A549 (cell line): ENCODE results near the gene SH2B2. TPM values are rescaled to one million over a fixed set of nuclear protein-coding genes. Genes with fewer than 3 reads are reported as not detected.

Experiments used
- ATAC-seq, 2 experiments: fragments of 200-7000 bp in 1 of 2; fragments of >200 bp in 1 of 2; cut with Nextera tagmentation in 1 of 2; cut with Tn5 transposase in 1 of 2; 3 replicates each; pipeline versions ENCODE4 v1.8.0 to v1.9.1; 2018 to 2020; ENCODE audit warnings: mild to moderate bottlenecking in 1 of 2, moderate library complexity in 1 of 2
- CTCF ChIA-PET: fragments of 300-600 bp; sonication (Branson Sonifier 250); formaldehyde crosslinking; extraction: SDS; loops from one replicate; lab custom pipeline; 2021; ENCODE audit warnings: antibody characterized with exemption, inconsistent platforms; lab: Yijun Ruan, JAX
- POLR2A ChIA-PET: fragments of 350-600 bp; formaldehyde crosslinking; extraction: SDS; loops from one replicate; lab custom pipeline; 2021; ENCODE audit warnings: antibody characterized with exemption, inconsistent platforms; lab: Yijun Ruan, JAX
- DNase-seq, 2 experiments: peaks; one replicate each; pipeline versions ENCODE4 v3.0.0 to v3.0.0-alpha.2; 2011 to 2016; ENCODE audit warnings: low read depth in 1 of 2, low spot score in 1 of 2
- FAIRE-seq: peaks from 2 replicates; lab custom pipeline; 2011; peaks lifted over from hg19 to GRCh38; lab: Jason Lieb, UNC
- H3K27ac ChIP-seq, 2 experiments: fragments of >200 bp; sonication (Bioruptor Twin); formaldehyde crosslinking; 3 replicates each; pipeline ENCODE4 v1.5.1; 2016 to 2017
- H3K4me1 ChIP-seq: fragments of >200 bp; sonication (Bioruptor Twin); formaldehyde crosslinking; 3 replicates; pipeline ENCODE4 v1.6.1; 2016
- H3K4me2 ChIP-seq: fragments of >200 bp; sonication (Bioruptor Twin); formaldehyde crosslinking; 3 replicates; pipeline ENCODE4 v1.6.1; 2016
- H3K4me3 ChIP-seq: fragments of >200 bp; sonication (Bioruptor Twin); formaldehyde crosslinking; 3 replicates; pipeline ENCODE4 v1.5.1; 2016
- H3K9me3 ChIP-seq: fragments of >200 bp; sonication (Bioruptor Twin); formaldehyde crosslinking; 3 replicates; pipeline ENCODE4 v1.6.1; 2016
- ATOH8 ChIP-seq: fragments of 250-450 bp; sonication (Bioruptor Pico); IDR thresholded peaks from 2 replicates; pipeline ENCODE4 v1.5.0; 2020; ENCODE audit warnings: low read depth, mild to moderate bottlenecking, moderate library complexity
- CBX2 ChIP-seq: fragments of 200-600 bp; sonication (generic); IDR thresholded peaks from 2 replicates; pipeline ENCODE4 v1.6.1; 2016; ENCODE audit warnings: low read depth, mild to moderate bottlenecking, borderline replicate concordance
- CEBPB ChIP-seq, 2 experiments: fragments of >200 bp in 1 of 2; sonication (Bioruptor Twin) in 1 of 2; formaldehyde crosslinking in 1 of 2; IDR thresholded peaks; 2 replicates each; pipeline ENCODE4 v1.6.1; 2012 to 2016
- CHD4 ChIP-seq: fragments of 200-600 bp; sonication (generic); IDR thresholded peaks from 2 replicates; pipeline ENCODE4 v1.6.1; 2016; ENCODE audit warnings: antibody characterized with exemption, mild to moderate bottlenecking, borderline replicate concordance
- CTCF ChIP-seq: fragments of >200 bp; sonication (Bioruptor Twin); formaldehyde crosslinking; IDR thresholded peaks from 3 replicates; pipeline ENCODE4 v1.5.1; 2016
- EHF ChIP-seq: fragments of 250-450 bp; sonication (Bioruptor Pico); IDR thresholded peaks from 2 replicates; pipeline ENCODE4 v1.5.0; 2020; ENCODE audit warnings: mild to moderate bottlenecking
- EP300 ChIP-seq, 2 experiments: fragments of >200 bp; sonication (Bioruptor Twin); formaldehyde crosslinking; IDR thresholded peaks; 2 replicates in 1 of 2; 3 replicates in 1 of 2; pipeline ENCODE4 v1.6.1; 2016 to 2017
- HDAC2 ChIP-seq: fragments of 200-600 bp; sonication (generic); IDR thresholded peaks from 2 replicates; pipeline ENCODE4 v1.6.1; 2016
- HOXB13 ChIP-seq: fragments of 250-450 bp; sonication (Bioruptor Pico); IDR thresholded peaks from 2 replicates; pipeline ENCODE4 v1.5.0; 2020; ENCODE audit warnings: low read depth, mild to moderate bottlenecking, moderate library complexity
- JUN ChIP-seq, 2 experiments: fragments of >200 bp; sonication (Bioruptor Twin); formaldehyde crosslinking; IDR thresholded peaks; 2 replicates in 1 of 2; 3 replicates in 1 of 2; pipeline ENCODE4 v1.6.1; 2016 to 2017
- MAZ ChIP-seq: fragments of 150-350 bp; IDR thresholded peaks from 2 replicates; pipeline ENCODE4 v1.6.1; 2014; ENCODE audit warnings: antibody characterized with exemption, low read depth, low read length, borderline replicate concordance
- MYC ChIP-seq: IDR thresholded peaks from 2 replicates; pipeline ENCODE4 v1.6.1; 2012; ENCODE audit warnings: mild to moderate bottlenecking, inconsistent platforms, low read length, improper control_type of control experiment, borderline replicate concordance
- NPAS2 ChIP-seq: fragments of 250-450 bp; sonication (Bioruptor Pico); IDR thresholded peaks from 2 replicates; pipeline ENCODE4 v1.8.0; 2022; ENCODE audit warnings: mild to moderate bottlenecking, moderate library complexity, borderline replicate concordance
- NR3C1 ChIP-seq: fragments of >200 bp; sonication (Bioruptor Twin); formaldehyde crosslinking; IDR thresholded peaks from 3 replicates; pipeline ENCODE4 v1.6.1; 2017
- POLR2A ChIP-seq: IDR thresholded peaks from 2 replicates; pipeline ENCODE4 v1.6.1; 2012; ENCODE audit warnings: mild to moderate bottlenecking, low read length
- REST ChIP-seq: fragments of 200-600 bp; sonication (generic); IDR thresholded peaks from 2 replicates; pipeline ENCODE4 v1.6.1; 2016; ENCODE audit warnings: antibody characterized with exemption, mild to moderate bottlenecking, moderate library complexity
- SREBF2 ChIP-seq: fragments of 450-650 bp; IDR thresholded peaks from 2 replicates; pipeline ENCODE4 v1.6.1; 2014; ENCODE audit warnings: mild to moderate bottlenecking, moderate library complexity
- ZFP36 ChIP-seq: fragments of 450-650 bp; IDR thresholded peaks from 2 replicates; pipeline ENCODE4 v1.6.1; 2014; ENCODE audit warnings: borderline replicate concordance; ENCODE audit not compliant: partially characterized antibody
- WGBS: methylation state at CpG from one replicate; pipeline ENCODE4 v1.1.6; 2017; ENCODE audit errors: missing lambda C conversion rate; 5-methylcytosine and 5-hydroxymethylcytosine counted together
- polyA plus RNA-seq, 4 experiments: library from polyadenylated mRNA; depleted of rRNA in 3 of 4; stranded (reverse); fragments of >200 nt; fragmentation: RNase III in 1 of 4; extraction: RNeasy Plus Mini Kit Qiagen cat#74134 plus additional on column Dnase treatment in 1 of 4; gene quantifications; 2 replicates in 3 of 4; 3 replicates in 1 of 4; pipeline ENCODE4 v1.2.3, GENCODE V29; 2011 to 2017

Gene SH2B2
- polyA plus RNA-seq, 2 of the 4 experiments (the other 2 are of a cell fraction) = 1.1 to 2.3 TPM

- peaks cover 33% of the 10 kb centered on the region for H3K4me1 ChIP-seq
- H3K27ac ChIP-seq = peak overlapping the region in 1 of 2 experiments; percentile 83; a peak in 2 of 6 replicates
- DNase-seq (no peak), FAIRE-seq (no peak), ATAC-seq (no peak)
- 87% methylated on average over 9 of the region's 10 CpGs for whole genome bisulfite sequencing
- no peaks in the 10 kb centered on the region for H3K9me3 ChIP-seq
- H3K4me2 ChIP-seq = no peak overlapping the region
- TF ChIP-seq NPAS2 (CRISPR knock-in tag) = no peak
- TF ChIP-seq ZFP36 = peak; percentile 93
- no peak for TF ChIP-seq CEBPB (IDR thresholded peaks at IDR 0.05)
- TF ChIP-seq HDAC2 = no peak
- no peak overlapping the region for H3K4me3 ChIP-seq
- CTCF ChIA-PET = interaction anchor here (0.6 to 5.8 kb wide), 3 partner anchors 16 to 241 kb away, joined by 4 to 47 read pairs (median 12); no protein-coding TSS in a partner anchor
- POLR2A ChIA-PET = no interaction called here
Observed at GRCh38 chr7:102275123-102275703, 11.5 kb upstream of the SH2B2 start.

GRCh38 chr7:102277901-102278300 lies 8.8 kb upstream of the SH2B2 start:
- Histone ChIP-seq H3K4me1 (peaks cover 21% of the 10 kb centered on the region), H3K9me3 (no peaks in the 10 kb centered on the region), H3K4me2 (no peak overlapping the region), H3K27ac (no peak overlapping the region), H3K4me3 (no peak overlapping the region)
- no peak for TF ChIP-seq MAZ
- TF ChIP-seq SREBF2 = no peak
- no peak for TF ChIP-seq CHD4
- TF ChIP-seq ATOH8 (CRISPR knock-in tag) = no peak
- no peak for TF ChIP-seq JUN (IDR thresholded peaks at IDR 0.05)
- no peak for TF ChIP-seq MYC
- TF ChIP-seq EHF (CRISPR knock-in tag) = no peak
- no peak for TF ChIP-seq CTCF
- no peak for TF ChIP-seq NR3C1
- TF ChIP-seq EP300 (IDR thresholded peaks at IDR 0.05) = no peak
- TF ChIP-seq CBX2 = no peak
- no peak for TF ChIP-seq HDAC2
- no peak for TF ChIP-seq POLR2A
- TF ChIP-seq REST = no peak
- no peak for TF ChIP-seq HOXB13
- no peak for ATAC-seq
- CTCF ChIA-PET = interaction anchor here (1.1 to 6.4 kb wide), 5 partner anchors 107 to 739 kb away, joined by 3 to 78 read pairs (median 12); no protein-coding TSS in a partner anchor
- whole genome bisulfite sequencing = 82% methylated on average over 2 of the region's 10 CpGs
- no peak for DNase-seq
- POLR2A ChIA-PET = no interaction called here
- no peak for FAIRE-seq
